Activated T-cell treated with anti-CD3 and anti-CD28 coated beads, Interleukin-2, amount 50 U/mL, for 1 hour (primary cell): ENCODE measurements around the gene AP1S3.
"Not testable (repeated sequence)": the region's sequence is repeated elsewhere in the genome, so short reads cannot be mapped to it uniquely, and the experiment has no call there.

ENCODE experiments used
- DNase-seq: peaks from one replicate; pipeline ENCODE4 v3.0.0-alpha.2; 2020

Gene AP1S3

DNA sequence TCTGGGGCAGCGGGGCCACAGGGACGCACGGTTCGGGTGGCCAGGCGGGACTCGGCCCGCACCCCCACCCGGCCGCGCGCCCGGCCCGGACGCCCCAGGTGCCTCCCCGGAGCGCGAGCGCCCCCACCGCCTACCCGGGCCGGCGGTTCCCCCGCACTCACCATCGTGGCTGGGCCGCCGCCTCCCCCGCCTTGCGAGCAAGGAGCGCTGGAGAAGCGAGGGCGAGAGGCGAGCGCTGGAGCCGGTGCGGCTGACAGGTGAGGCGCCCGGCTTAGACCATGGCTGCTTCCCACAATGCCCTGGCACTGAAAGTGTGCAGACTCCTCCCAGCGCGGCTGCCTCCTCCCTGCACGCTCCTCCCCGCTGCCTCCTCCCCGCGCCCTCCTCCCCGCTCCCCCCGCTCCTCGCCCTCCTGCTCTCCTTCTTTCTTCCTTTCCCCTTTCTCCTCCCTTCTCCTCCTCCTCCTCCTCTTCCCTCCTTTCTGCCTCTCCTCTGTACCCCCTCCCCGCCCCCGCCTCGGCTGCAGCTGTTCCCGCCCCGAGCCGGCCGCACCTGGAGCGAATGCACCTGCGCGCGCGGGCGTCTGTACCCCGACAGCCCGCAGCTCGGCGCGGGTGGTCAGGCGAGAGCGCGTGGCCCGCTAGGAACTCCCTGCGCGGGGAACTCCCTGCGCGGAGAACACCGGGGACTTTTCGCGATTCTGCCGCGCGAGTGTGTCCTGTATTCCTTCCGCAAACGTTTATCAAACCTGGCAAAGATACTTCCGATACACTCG, at the start of gene AP1S3:
Gene AP1S3, minus strand, starts transcription at position 296 of the 775 bp plus-strand sequence. Its CDS starts 132 bp downstream, at position 164.
- peak; percentile 73 for DNase-seq

DNA sequence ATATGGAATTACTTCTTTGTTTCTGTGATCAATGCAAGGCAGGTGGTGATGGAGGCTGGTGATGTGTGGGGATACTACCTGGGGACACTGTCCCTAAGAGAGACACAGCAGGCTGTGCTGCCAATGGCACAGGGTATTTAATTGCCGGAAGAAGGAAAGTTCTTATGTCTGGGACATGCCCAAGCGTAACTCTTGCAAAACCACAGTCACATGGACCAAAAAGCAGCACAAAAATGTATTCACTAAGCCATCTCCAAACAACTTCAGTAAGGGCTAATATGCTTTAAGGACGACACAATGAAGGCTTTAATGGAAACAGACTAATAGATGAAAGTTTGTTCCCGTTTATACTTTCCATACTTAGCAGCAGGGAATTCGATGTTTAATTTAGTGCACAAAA, 49.7 kb upstream of the AP1S3 start:
- DNase-seq, result no peak

DNA sequence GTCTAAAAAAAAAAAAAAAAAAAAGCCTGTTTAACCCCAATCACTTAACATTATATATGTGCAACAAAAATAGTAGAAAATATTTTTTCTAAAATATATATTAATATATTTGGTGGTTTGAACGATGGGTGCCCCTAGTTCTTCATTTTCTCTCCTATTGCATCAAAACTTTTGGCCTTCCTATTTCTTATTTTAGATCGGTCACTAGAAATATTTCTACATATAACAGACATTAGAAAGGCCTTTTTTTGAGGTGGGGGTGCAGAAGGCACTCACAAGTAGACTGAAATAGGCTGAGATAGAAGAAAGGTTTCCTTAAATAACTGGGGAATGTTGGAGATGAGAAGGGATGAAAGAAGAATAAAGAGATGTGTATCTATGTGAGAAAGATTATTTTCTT, 49.3 kb upstream of the AP1S3 start:
- DNase-seq, result no peak

DNA sequence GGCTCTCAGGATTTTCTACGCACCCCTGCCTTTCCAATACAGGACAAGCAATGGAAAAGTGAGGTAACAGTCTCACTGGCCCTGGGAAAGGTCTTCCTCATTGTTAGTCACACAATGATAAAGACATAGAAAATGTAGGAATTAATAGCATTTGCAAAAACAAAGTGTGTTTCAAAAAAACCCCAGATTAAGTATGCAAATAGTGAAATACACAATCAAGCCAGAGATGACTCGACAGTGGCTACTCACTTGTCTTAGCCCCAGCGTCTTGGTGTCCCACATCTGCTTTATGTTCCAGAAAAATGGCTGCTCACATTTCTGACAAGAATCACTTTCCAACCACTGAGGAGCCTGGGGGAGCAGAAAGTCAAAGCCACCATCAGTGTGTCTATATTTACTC, 47.0 kb upstream of the AP1S3 start:
- no peak for DNase-seq

DNA sequence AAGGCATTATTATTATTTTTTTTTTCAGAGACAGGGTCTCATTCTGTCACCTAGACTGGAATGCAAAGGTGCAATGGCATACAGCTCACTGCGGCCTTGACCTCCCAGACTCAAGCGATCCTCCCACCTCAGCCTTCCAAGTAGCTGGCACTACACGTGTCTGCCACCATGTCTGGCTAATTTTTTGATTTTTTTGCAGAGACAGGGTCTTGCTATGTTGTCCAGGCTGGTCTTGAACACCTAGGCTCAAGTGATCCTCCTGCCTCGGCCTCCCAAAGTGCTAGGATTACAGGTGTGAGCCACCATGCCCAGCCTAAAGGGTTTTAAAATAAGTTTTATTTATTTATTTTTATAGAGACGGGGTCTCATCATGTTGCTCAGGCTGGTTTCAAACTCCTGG, 45.3 kb upstream of the AP1S3 start:
- no peak for DNase-seq

DNA sequence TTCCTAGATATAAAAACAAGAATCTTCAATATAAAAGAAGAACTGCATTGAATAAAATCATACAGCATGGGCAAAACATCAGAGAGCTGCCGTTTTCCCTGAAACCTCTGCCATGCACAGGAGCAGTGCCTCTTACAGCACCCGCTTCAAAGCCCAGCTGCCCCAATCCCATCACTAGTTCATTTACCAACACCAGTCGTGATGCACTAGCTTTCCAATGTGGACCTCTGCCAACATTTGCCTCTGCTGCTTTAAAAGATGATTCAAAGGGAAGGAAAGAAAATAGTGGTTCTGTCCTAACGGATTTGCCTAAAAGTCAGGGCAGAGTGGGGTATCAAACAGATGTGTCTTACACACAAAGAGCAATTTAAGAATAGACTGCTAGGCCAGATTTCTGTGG, 43.4 kb upstream of the AP1S3 start:
- no peak for DNase-seq

DNA sequence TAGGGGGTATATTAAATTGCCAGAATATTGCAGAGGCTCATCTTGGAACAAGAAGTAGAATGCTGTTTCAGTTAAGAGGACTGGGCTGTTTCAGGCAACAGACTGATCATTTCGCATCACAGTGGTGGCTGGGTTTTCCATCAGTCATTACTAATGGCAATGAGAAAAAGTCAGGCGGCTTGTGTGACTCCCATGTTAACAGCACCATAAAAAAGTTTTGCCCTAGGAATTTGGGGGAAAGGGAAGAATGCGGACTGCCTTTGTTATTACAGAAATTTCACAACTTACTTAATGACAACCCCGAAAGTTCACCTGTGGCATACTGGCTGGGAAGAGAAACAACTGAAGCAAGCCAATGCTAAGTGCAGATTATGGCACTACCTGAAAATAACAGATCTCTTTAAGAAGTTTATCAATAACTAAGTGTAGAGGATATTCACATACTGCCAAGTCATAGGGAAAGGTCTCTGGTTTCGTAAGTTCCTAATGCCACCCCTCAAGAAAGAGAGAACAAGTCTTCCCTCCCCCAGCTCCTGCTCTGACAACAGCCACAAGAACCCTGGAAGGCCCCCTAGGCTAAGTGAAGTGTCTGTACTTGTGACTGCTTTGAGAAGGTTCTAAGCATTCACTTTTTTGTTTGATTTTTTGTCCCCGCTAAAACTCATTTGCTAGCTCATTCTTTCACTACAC, 40.5 kb upstream of the AP1S3 start:
- no peak for DNase-seq

DNA sequence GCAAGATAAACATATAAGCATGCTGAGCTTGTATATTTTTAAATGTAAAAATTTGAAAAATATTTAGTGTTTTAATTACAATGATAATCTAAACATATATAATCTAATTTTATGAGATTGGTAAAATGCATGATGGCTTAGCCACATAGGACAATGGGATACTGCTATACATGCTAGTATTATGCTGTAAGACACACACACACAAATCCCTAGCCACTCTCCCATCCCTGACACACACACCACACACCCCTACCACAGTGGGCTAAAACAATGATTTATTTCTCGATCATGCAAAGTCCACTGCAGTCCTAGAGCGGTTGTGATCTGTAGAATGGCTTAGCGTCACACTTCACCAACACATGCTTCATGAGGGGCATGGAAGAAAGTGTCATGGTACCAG, 36.3 kb upstream of the AP1S3 start:
- DNase-seq, result no peak

DNA sequence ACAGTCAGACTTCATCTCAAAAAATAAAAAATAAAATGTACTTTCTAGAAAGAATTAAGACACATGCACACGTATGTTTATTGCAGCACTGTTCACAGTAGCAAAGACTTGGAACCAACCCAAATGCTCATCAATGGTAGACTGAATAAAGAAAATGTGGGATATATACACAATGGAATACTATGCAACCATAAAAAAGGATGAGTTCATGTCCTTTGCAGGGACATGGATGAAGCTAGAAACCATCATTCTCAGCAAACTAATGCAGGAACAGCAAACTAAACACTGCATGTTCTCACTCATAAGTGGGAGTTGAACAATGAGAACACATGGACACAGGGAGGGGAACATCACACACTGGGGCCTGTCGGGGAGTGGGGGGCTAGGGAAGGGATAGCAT, 35.4 kb upstream of the AP1S3 start:
- not testable (repeated sequence) for DNase-seq

DNA sequence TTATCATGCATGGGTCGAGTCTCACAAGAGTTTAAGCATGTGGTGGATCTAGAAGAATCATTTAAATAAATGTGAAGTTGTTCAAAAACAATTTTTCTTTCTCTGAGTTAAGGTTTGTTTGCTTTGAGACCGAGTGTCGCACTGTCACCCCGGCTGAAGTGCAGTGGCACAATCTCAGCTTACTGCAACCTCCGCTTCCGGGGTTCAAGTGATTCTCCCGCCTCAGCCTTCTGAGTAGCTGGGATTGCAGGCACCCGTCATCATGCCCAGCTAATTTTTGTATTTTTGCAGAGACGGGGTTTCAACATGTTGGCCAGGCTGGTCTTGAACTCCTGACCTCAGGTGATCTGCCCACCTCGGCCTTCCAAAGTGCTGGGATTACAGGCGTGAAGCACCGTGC, 34.3 kb upstream of the AP1S3 start:
- not testable (repeated sequence) for DNase-seq

DNA sequence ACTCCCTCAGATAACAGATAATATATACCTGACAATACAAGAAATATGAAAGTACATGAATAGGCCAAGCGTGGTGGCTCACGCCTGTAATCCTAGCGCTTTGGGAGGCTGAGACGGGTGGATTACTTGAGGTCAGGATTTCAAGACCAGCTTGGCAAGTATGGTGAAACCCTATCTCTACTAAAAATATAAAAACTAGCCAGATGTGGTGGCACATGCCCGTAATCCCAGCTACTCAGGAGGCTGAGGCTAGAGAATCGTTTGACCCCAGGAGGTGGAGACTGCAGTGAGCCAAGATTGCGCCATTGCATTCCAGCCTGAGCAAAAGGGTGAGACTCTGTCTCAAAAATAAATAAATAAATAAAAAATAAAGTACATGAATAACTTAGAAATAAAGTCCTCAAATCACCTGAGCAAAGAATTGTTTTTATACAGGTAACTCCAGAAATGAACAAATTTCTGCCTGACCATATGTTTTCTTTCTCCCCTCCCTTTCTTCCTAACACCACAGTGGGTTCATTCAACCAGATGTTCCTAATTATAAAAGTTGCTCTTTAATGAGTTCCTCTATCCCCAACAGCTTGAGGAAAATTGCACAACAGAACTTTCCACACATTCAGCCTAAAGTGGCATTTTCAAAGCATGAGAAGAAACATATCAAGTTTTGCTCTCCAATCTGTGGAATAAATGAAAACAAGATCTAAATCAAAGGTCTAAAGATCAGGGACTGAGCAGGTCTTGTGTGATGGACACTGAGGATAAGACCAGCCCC, 33.6 kb upstream of the AP1S3 start:
- DNase-seq, result no peak

DNA sequence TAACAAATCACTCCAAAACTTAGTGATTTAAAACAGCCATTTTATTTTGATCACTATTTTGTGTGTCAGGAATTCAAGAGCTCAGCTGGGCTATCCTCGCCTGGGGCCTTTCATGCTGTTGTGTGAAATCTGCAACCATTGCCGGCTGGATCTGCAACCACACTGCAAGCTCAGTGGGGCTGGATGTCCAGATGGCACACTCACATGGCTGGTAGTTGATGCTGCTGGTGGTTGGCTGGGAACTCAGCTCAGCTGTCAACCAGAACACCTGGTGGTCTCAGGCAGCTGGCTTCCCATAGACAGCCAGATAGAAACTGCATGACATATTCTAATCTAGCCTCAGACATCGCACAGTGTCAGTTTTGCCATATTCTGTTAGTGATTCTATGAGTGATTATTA, 30.6 kb upstream of the AP1S3 start:
- no peak for DNase-seq

DNA sequence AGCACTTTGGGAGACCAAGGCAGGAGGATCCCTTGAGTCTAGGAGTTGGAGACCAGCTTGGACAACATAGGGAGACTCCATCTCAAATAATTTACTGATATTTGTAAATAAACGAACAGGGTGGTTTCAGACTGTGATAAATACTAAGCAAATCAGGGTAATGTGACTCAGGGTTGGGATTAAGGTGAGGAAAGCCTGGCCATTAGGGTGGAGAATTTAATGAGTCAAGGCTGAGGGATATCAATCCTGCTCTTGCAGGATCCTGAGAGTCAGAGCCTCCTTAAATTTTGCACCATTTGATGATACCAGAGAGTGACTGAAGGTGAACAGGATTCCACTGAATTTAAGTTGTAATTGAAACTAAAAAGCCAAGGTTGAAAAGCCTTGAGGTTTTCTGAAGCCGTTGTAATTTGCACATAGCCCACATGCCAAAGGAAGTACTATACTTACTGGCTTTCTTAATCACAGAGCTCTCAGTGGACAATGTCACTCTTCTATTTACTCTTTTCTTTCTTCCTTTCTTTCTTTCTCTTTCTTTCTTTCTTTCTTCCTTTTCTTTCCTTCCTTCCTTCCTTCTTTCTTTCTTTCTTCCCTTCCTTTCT, 28.6 kb upstream of the AP1S3 start:
- no peak for DNase-seq

DNA sequence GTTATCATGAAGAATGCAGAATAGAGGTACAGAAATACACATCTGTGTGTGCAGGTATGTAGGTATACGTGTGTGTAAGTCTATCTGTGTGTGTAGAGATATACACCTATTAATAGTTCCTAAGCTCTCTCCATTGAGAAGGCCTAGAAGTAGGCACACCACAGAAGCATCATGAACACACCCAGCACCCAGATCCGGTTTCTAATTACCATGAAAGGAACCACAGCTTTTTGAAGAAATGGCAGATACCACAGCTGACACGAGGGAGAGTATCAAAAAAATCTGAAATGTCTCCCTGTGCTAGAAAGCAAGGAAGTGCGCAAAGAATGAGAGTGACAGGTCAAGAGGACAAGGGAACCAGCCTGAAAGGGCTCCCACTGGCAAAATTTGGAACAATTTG, 27.7 kb upstream of the AP1S3 start:
- DNase-seq, result no peak

DNA sequence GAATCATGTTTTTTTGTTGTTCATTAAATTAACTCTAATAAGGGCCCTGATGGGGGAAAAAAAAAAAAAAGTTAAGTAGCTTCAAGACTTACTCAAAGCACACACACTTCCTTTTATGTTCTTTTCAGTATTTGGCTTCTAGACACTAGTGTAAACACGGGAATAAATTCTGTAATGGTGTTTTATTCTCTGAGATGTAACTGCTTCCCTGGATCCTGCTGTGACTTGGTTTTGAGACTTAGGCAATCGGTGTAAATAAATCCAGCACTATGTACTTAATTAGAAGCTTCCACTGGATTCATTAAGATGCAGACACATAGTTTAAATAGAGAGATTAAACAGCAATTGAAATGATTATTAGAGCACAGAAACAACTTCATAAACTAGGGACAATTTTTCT, 26.1 kb upstream of the AP1S3 start:
- no peak for DNase-seq

DNA sequence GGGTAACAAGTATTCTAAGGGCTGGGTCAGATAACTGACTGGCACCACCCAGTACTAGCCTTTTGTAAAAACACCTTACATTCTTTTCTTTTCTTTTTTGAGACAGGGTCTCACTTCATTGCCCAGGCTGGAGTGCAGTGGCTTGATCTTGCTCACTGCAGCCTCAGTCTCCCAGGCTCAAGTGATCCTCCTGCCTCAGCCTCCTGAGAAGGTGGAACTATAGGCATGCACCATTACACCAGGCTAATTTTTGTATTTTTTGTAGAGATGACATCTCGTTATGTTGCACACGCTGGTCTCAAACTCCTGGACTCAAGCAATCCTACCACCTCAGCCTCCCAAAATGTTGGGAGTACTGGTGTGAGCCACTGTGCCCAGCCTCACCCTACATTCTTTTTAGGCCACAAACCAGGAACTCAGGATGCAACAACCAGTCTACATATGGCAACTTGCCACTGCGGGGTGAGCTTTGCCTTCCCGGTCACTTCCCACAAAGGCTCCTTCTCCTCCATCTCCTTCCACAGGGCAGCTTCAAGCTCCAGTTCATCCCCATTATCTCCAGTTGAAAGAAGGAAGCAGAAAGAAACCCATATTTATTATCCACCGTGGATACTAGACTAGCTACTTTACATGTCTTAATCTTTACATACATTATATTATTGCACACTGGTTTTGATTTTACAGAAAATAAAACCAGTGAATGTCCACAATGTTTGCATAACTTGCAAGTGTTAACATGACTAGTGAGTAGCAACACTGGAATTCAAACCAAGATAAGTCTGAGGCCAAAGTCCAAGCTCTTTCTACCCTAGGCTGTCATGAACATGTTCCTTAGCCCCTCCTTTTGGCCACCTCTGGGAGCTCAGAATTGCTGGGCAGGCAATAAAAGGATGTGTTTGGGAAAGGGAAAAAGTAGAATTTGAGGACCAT, 23.7 kb upstream of the AP1S3 start:
- DNase-seq, result no peak

DNA sequence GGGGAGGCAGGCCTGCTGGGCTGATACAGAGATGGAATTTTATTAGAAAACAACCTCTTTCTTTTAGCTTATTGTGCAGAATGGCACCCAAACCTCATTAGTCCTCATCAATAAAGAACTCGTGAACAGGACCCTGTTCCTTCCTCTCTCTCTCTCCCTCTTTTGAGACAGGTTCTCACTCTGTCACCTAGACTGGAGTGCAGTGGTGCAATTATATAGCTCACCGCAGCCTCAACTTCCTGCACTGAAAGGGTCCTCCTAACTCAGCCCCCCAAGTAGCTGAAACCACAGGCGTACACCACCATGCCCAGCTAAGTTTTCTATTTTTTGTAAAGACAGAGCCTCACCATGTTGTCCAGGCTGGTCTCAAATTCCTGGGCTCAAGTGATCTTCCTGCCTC, 21.7 kb upstream of the AP1S3 start:
- DNase-seq, result no peak

DNA sequence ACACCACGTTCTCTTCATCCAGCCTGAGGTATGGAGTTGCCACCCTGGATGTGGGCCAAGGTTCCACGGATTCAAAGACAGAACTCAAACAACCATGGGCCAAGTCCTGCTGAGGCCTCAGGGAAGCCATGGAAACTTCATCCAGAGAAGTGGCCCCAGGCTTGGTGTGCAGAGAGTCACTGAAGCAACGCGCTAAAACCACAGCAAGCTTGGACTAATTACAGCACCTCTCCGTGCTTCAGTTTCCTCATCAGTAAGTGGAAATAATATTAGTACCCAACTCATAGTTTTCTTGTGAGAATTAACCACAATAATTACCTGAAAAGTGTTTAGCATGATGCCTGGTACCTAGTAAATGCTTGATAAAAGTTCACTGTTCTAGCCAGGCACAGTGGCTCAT, 19.2 kb upstream of the AP1S3 start:
- DNase-seq, result no peak

DNA sequence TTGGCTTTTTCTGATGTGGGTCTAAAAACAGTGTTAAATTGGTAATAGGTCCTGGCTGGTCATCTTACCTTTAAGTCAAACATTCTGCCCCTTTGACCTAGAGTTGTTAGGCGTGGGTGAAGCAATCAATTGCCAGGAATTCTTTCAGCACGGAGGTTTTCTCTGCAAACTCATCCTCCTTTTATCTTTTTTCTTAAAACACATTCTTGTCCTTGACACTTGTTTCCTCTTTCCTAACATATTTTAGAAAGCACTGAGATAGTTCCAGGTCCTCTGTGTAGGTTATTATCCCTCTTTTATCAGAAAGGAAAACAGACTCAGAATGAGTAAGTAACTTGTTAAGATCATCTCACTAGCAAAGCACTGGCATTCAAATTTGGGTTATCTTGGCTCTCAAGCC, 18.6 kb upstream of the AP1S3 start:
- no peak for DNase-seq

DNA sequence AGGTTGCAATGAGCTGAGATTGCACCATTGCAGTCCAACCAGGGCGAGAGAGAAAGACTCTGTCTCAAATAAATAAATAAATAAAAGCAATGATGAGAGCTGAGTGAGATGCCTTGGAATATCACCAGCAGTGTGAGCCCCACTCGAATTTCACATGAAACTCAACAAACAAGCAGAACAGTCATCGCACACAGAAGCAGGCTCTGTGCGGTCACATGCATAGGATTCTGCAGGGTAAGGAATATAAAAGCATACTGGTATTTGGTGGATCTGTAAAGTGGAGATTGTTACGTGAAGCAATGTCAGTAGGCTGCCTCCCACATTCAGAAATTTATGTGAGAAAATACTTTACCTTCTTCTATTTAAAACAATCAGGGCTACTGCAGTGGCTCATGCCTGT, 18.0 kb upstream of the AP1S3 start:
- DNase-seq, result no peak

DNA sequence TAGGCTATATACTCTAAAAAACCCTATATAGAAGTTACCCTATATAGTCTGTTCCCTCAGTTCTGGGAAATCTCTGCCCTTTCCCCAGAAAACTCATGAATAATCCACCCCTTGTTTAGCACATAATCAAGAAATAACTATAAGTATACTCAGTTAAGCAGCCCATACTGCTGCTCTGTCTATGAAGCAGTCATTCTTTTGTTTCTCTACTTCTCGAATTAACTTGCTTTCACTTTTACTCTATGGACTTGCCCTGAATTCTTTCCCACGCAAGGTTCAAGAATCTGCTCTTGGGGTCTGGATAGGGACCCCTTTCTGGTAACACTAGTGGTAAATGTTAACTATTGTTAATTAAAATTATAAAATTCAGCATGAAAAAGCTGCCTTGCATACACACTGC, 17.4 kb upstream of the AP1S3 start:
- DNase-seq, result no peak

DNA sequence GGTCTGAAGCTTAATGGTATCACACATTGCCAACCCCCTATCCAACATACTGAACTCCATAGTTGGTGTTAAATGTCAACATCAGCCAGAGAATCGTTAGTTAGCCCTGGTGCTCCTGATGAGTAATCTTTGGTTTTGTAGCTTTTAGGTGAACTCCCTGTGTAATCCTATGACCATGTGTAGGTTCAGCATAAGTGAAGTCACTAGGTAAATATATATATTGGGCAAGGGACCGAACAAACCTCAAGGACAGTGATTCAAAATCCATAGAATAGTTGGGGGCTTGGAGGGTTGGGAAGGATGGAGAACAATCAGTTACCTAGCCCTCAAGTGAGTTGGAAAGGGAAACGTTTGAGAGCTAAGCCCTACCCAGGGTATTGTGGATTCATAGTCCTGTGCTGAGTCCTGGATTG, 16.0 kb upstream of the AP1S3 start:
- DNase-seq, result no peak
